ENCODE data around the gene DNAJA4.

The DNAJA4 gene

DNA sequence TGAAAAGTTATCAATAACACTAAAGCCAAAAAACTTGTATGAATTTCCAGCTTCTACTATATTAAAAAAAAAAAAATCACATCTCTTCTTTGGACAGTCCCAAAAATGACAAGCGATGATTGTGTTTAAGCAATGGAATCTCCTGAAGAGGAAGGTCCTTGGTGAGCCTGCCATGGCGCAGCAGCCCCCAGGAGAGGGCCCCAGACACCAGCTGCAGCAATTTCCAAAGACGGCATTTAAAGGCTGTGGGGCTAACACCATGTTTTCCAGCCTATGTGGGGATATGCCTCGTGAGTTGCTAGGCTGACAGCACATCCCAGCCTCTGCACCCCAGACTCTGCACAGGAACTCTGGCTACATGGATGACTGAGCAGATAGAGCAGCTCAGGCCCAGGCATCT is 20.4 kb downstream of the DNAJA4 start:
- H3K4me2 ChIP-seq (ENCODE audit: low read length): no peak overlapping the region
- H3K9me3 ChIP-seq (ENCODE audit: low read length): no peaks in the 10 kb centered on the region
- H2AFZ ChIP-seq (ENCODE audit: low read length): no peak overlapping the region
- no peak overlapping the region for H3K27ac ChIP-seq (ENCODE audit: low read depth, low read length, poor library complexity, severe bottlenecking)
- H3K9ac ChIP-seq (ENCODE audit: low read length): no peak overlapping the region
- H3K36me3 ChIP-seq (ENCODE audit: insufficient read depth, low read length): peaks cover 83% of the 10 kb centered on the region
- no peaks in the 10 kb centered on the region for H3K27me3 ChIP-seq (ENCODE audit: insufficient read depth, low read length)
- TF ChIP-seq, protein P1, sequence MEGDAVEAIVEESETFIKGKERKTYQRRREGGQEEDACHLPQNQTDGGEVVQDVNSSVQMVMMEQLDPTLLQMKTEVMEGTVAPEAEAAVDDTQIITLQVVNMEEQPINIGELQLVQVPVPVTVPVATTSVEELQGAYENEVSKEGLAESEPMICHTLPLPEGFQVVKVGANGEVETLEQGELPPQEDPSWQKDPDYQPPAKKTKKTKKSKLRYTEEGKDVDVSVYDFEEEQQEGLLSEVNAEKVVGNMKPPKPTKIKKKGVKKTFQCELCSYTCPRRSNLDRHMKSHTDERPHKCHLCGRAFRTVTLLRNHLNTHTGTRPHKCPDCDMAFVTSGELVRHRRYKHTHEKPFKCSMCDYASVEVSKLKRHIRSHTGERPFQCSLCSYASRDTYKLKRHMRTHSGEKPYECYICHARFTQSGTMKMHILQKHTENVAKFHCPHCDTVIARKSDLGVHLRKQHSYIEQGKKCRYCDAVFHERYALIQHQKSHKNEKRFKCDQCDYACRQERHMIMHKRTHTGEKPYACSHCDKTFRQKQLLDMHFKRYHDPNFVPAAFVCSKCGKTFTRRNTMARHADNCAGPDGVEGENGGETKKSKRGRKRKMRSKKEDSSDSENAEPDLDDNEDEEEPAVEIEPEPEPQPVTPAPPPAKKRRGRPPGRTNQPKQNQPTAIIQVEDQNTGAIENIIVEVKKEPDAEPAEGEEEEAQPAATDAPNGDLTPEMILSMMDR (IDR thresholded peaks at IDR 0.05; ENCODE audit: low read length): no peak
- TF ChIP-seq EZH2 (IDR thresholded peaks at IDR 0.05; ENCODE audit: borderline replicate concordance, low read length): no peak
- no peaks in the 10 kb centered on the region for H3K9me2 ChIP-seq (ENCODE audit: low read depth, low read length)
- no peaks in the 10 kb centered on the region for H3K4me1 ChIP-seq (ENCODE audit: insufficient read depth, low read length, severe bottlenecking)
- no peaks in the 10 kb centered on the region for H4K20me1 ChIP-seq (ENCODE audit: insufficient read depth, low read length)
- no peaks in the 10 kb centered on the region for H3K79me2 ChIP-seq (ENCODE audit: insufficient read depth, low read length)
- no peak overlapping the region for H3K4me3 ChIP-seq (ENCODE audit: low read depth, low read length, poor library complexity, severe bottlenecking)
- no peaks in the 10 kb centered on the region for H3F3A ChIP-seq (ENCODE audit: insufficient read depth, low read length)

DNA sequence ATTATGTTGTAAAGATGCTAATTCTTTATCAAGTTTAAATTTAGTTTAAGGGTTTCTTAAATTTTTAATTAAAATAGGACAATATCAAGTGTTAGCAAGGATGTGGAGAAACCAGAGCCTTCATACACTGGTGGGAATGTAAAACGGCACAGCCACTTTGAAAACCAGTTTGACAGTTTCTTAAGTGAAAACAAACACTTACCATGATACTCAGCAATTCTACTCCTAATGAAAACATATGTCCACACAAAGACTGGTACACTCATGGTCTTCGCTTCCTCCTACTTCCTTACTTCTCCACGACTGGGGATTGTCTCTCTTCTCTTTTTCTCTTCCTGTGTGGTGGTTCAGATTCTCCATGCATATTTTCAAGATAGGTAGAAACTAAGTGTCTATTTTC is 25.9 kb downstream of the DNAJA4 start:
- Histone ChIP-seq H3K4me2 (ENCODE audit: low read length) (no peak overlapping the region), H3K27ac (ENCODE audit: low read depth, low read length, poor library complexity, severe bottlenecking) (no peak overlapping the region), H3K4me3 (ENCODE audit: low read depth, low read length, poor library complexity, severe bottlenecking) (no peak overlapping the region), H3K79me2 (ENCODE audit: insufficient read depth, low read length) (no peaks in the 10 kb centered on the region), H4K20me1 (ENCODE audit: insufficient read depth, low read length) (no peaks in the 10 kb centered on the region), H2AFZ (ENCODE audit: low read length) (no peak overlapping the region), H3K9me2 (ENCODE audit: low read depth, low read length) (no peaks in the 10 kb centered on the region), H3F3A (ENCODE audit: insufficient read depth, low read length) (no peaks in the 10 kb centered on the region), H3K9me3 (ENCODE audit: low read length) (no peaks in the 10 kb centered on the region), H3K27me3 (ENCODE audit: insufficient read depth, low read length) (no peaks in the 10 kb centered on the region), H3K36me3 (ENCODE audit: insufficient read depth, low read length) (peaks cover 65% of the 10 kb centered on the region; the same call in 1 of the 2 replicates), H3K9ac (ENCODE audit: low read length) (no peak overlapping the region), H3K4me1 (ENCODE audit: insufficient read depth, low read length, severe bottlenecking) (no peaks in the 10 kb centered on the region)
- TF ChIP-seq EZH2 (IDR thresholded peaks at IDR 0.05; ENCODE audit: borderline replicate concordance, low read length): no peak
- TF ChIP-seq, protein P1 (IDR thresholded peaks at IDR 0.05; ENCODE audit: low read length): no peak

DNA sequence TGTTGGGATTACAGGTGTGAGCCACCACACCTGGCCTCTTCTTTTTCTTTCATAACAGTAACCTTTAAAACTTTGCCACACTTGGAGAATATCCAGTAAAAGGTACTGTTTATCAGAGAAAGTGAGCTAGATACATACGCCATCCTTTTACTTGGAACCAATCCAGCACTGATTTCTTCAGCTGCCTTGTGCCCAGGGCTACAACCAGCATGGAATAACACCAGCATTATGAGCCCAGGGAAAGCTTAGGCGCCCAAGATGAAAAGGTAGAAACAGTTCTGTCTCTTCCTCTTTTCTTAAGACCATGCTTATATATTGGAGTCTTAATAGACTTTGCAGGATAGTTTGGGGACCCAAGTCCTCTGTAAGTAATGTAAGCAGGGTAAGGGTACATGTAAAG is 26.7 kb downstream of the DNAJA4 start:
- Histone ChIP-seq H3F3A (ENCODE audit: insufficient read depth, low read length) (no peaks in the 10 kb centered on the region), H3K9ac (ENCODE audit: low read length) (no peak overlapping the region), H3K4me2 (ENCODE audit: low read length) (no peak overlapping the region), H3K9me3 (ENCODE audit: low read length) (no peaks in the 10 kb centered on the region), H3K27me3 (ENCODE audit: insufficient read depth, low read length) (no peaks in the 10 kb centered on the region), H4K20me1 (ENCODE audit: insufficient read depth, low read length) (no peaks in the 10 kb centered on the region), H3K4me1 (ENCODE audit: insufficient read depth, low read length, severe bottlenecking) (no peaks in the 10 kb centered on the region), H3K4me3 (ENCODE audit: low read depth, low read length, poor library complexity, severe bottlenecking) (no peak overlapping the region), H3K9me2 (ENCODE audit: low read depth, low read length) (no peaks in the 10 kb centered on the region), H3K79me2 (ENCODE audit: insufficient read depth, low read length) (no peaks in the 10 kb centered on the region), H2AFZ (ENCODE audit: low read length) (no peak overlapping the region), H3K36me3 (ENCODE audit: insufficient read depth, low read length) (peaks cover 58% of the 10 kb centered on the region; the same call in 1 of the 2 replicates), H3K27ac (ENCODE audit: low read depth, low read length, poor library complexity, severe bottlenecking) (no peak overlapping the region)
- TF ChIP-seq EZH2 (IDR thresholded peaks at IDR 0.05; ENCODE audit: borderline replicate concordance, low read length): no peak
- TF ChIP-seq, protein P1 (IDR thresholded peaks at IDR 0.05; ENCODE audit: low read length): no peak

All from OCI-LY1 (cell line).